Stimulated activated naive CD8-positive, alpha-beta T cell treated with anti-CD3 and anti-CD28 coated beads, Interleukin-15, Interleukin-2, amounts not matched to agents 100 ng/mL and 50 ng/mL, for 24 hours (primary cell): ENCODE data around the gene IGSF6.
"Not testable (repeated sequence)": the region's sequence is repeated elsewhere in the genome, so short reads cannot be mapped to it uniquely, and the experiment has no call there.

Experiments
- H3K27ac Mint-ChIP-seq: one replicate; pipeline ENCODE4 v1.8.0; 2021; ENCODE audit warnings: mild to moderate bottlenecking, mixed read lengths
- H3K27me3 Mint-ChIP-seq: one replicate; pipeline ENCODE4 v1.8.0; 2021; ENCODE audit warnings: mixed read lengths
- H3K36me3 Mint-ChIP-seq: one replicate; pipeline ENCODE4 v1.8.0; 2021; ENCODE audit warnings: low read depth, mixed read lengths
- H3K4me1 Mint-ChIP-seq: one replicate; pipeline ENCODE4 v1.8.0; 2021; ENCODE audit warnings: low read depth, mixed read lengths
- H3K4me3 Mint-ChIP-seq: one replicate; pipeline ENCODE4 v1.8.0; 2021; ENCODE audit warnings: mild to moderate bottlenecking, mixed read lengths
- H3K9me3 Mint-ChIP-seq: one replicate; pipeline ENCODE4 v1.8.0; 2021; ENCODE audit warnings: mixed read lengths

The IGSF6 gene, protein sequence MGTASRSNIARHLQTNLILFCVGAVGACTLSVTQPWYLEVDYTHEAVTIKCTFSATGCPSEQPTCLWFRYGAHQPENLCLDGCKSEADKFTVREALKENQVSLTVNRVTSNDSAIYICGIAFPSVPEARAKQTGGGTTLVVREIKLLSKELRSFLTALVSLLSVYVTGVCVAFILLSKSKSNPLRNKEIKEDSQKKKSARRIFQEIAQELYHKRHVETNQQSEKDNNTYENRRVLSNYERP

DNA sequence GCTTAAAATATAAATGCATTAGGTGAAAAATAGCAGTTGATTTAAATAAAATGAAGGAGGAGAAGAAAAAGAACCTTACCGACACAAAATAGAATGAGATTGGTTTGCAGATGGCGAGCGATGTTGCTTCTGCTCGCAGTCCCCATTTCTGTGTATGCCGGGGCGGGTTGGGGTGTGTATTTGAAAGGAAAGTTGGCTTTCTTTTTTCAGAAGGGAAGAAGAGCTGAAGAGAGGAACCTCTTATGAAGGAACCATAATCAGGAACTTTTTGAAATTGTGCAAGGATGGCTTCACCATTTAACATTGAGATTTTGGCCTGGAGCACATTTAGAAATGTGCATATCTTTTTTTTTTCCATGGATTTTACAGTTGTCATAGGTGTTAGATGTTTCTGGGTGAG lies at the start of gene IGSF6:
IGSF6 (minus strand) TSS at position 156 of the 400 bp plus-strand sequence; CDS start at position 146, 10 bp downstream.
- Mint-ChIP-seq H3K27ac (no peak within 1 kb of the TSS), H3K36me3 (peaks cover 26% of the 10 kb centered on the region), H3K4me1 (peaks cover 60% of the 10 kb centered on the region), H3K9me3 (no peaks in the 10 kb centered on the region), H3K27me3 (no peaks in the 10 kb centered on the region), H3K4me3 (no peak within 1 kb of the TSS)

DNA sequence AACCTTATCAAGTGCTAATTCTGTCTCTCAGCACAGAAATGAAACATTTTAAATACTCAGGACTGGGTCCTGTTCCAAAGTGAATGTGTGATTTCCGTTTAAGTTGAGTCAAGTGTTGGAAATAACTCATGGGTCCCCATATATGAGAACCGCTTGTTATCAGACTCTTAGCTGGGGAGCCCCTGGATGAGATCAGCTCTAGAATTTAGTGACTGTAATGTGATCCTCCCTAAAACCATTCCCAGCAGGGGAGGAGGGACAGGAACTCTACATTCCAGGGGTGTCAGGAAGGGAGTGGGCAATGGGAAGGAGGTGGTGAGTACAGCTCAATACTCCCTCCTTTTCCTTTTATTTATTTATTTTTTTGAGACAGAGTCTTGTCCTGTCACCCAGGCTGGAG lies 48.9 kb upstream of the IGSF6 start:
- Mint-ChIP-seq H3K4me3 (no peak overlapping the region), H3K9me3 (no peaks in the 10 kb centered on the region), H3K27ac (no peak overlapping the region), H3K4me1 (peaks cover 8% of the 10 kb centered on the region), H3K27me3 (no peaks in the 10 kb centered on the region), H3K36me3 (no peaks in the 10 kb centered on the region)

GRCh38 chr16:21698169-21699032 lies 46.0 kb upstream of the IGSF6 start:
- H3K36me3 Mint-ChIP-seq, result no peaks in the 10 kb centered on the region
- no peak overlapping the region for H3K4me3 Mint-ChIP-seq
- no peaks in the 10 kb centered on the region for H3K9me3 Mint-ChIP-seq
- H3K27ac Mint-ChIP-seq, result no peak overlapping the region
- peaks cover 3% of the 10 kb centered on the region for H3K4me1 Mint-ChIP-seq
- no peaks in the 10 kb centered on the region for H3K27me3 Mint-ChIP-seq

- Mint-ChIP-seq H3K27me3 (no peaks in the 10 kb centered on the region), H3K36me3 (no peaks in the 10 kb centered on the region), H3K4me3 (no peak overlapping the region), H3K4me1 (no peaks in the 10 kb centered on the region), H3K9me3 (no peaks in the 10 kb centered on the region), H3K27ac (no peak overlapping the region)
Observed at GRCh38 chr16:21697032-21697431, 44.6 kb upstream of the IGSF6 start.

GRCh38 chr16:21694609-21695008 lies 42.2 kb upstream of the IGSF6 start:
- Mint-ChIP-seq H3K27me3 (no peaks in the 10 kb centered on the region), H3K36me3 (no peaks in the 10 kb centered on the region), H3K27ac (no peak overlapping the region)

DNA sequence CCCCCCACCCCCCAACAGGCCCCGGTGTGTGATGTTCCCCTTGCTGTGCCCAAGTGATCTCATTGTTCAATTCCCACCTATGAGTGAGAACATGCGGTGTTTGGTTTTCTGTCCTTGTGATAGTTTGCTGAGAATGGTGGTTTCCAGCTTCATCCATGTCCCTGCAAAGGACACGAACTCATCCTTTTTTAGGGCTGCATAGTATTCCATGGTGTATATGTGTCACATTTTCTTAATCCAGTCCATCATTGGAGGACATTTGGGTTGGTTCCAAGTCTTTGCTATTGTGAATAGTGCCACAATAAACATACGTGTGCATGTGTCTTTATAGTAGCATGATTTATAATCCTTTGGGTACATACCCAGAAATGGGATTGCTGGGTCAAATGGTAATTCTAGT lies 38.6 kb upstream of the IGSF6 start:
- H3K4me3 Mint-ChIP-seq, H3K4me1 Mint-ChIP-seq, H3K36me3 Mint-ChIP-seq, H3K9me3 Mint-ChIP-seq, H3K27me3 Mint-ChIP-seq, H3K27ac Mint-ChIP-seq: not testable (repeated sequence)

More at GRCh38 chr16:21694609-21695008, 42.2 kb upstream of the IGSF6 start:
- peaks cover 3% of the 10 kb centered on the region for H3K9me3 Mint-ChIP-seq
- no peaks in the 10 kb centered on the region for H3K4me1 Mint-ChIP-seq
- H3K4me3 Mint-ChIP-seq, result no peak overlapping the region

DNA sequence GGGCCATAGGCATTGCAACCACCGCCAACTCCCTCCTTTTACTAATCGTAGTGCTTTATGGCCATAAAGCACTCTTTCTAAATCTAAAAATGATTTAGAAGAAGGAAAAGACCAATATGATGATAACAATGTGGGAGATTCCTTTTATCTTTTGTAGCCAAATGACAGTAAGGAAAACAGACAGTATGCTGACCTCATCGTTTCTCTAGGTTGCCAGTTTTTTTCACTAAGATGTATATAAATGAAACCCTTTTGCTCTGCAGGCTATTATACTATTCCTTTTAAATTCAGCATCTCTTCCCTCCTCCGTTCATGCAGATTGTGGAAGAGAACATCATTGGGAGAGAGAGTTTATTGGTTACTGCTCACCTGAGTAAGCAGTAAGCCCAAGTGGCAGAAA lies 36.7 kb upstream of the IGSF6 start:
- Mint-ChIP-seq H3K4me3 (no peak overlapping the region), H3K9me3 (peaks cover 3% of the 10 kb centered on the region), H3K4me1 (no peaks in the 10 kb centered on the region), H3K27ac (no peak overlapping the region), H3K27me3 (no peaks in the 10 kb centered on the region), H3K36me3 (no peaks in the 10 kb centered on the region)

DNA sequence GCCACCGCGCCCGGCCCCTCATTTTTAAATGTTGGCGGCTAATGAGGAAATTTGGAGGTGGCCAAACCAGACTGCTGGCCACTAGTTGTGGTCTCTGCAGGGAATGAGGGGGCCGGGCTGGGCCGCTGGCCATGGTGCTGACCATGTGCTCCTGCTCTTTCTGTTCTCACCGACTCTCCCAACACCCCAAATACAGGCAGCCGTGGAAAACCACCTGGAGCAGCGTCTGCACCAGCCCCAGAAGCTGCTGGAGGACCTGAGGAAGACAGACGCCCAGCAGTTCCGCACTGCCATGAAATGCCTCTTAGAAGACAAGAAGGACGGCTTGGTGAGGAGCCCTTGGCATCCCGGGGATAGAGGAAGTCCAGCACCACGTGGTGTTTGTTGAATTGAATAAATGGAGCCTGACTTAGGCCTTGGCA lies 32.6 kb upstream of the IGSF6 start:
- Mint-ChIP-seq H3K36me3 (no peaks in the 10 kb centered on the region), H3K4me3 (no peak overlapping the region), H3K4me1 (no peaks in the 10 kb centered on the region), H3K27me3 (peaks cover 4% of the 10 kb centered on the region), H3K9me3 (no peaks in the 10 kb centered on the region), H3K27ac (no peak overlapping the region)

GRCh38 chr16:21684199-21684598 lies 31.8 kb upstream of the IGSF6 start:
- Mint-ChIP-seq H3K9me3 (no peaks in the 10 kb centered on the region), H3K4me3 (no peak overlapping the region), H3K4me1 (no peaks in the 10 kb centered on the region), H3K27ac (no peak overlapping the region), H3K27me3 (peaks cover 4% of the 10 kb centered on the region), H3K36me3 (no peaks in the 10 kb centered on the region)

DNA sequence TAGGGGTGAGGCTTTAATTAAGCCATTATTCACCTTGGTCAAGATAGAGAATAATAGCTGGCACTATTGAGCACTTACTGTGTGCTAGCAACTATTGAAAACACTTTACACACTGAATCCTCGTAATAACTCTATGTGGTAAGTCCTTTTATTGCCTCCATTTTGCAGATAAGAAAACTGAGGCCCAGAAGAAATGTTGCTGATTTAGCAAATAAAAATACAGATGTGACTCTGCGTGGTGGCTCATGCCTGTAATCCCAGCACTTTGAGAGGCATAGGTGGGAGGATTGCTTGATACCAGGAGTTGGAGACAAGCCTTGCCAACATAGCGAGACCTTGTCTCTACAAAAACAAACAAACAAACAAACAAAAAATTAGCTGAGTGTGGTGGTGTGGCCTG lies 30.8 kb upstream of the IGSF6 start:
- no peaks in the 10 kb centered on the region for H3K36me3 Mint-ChIP-seq
- H3K27me3 Mint-ChIP-seq, result peaks cover 8% of the 10 kb centered on the region
- H3K4me3 Mint-ChIP-seq, result no peak overlapping the region
- no peaks in the 10 kb centered on the region for H3K4me1 Mint-ChIP-seq
- H3K27ac Mint-ChIP-seq, result no peak overlapping the region
- H3K9me3 Mint-ChIP-seq, result no peaks in the 10 kb centered on the region

DNA sequence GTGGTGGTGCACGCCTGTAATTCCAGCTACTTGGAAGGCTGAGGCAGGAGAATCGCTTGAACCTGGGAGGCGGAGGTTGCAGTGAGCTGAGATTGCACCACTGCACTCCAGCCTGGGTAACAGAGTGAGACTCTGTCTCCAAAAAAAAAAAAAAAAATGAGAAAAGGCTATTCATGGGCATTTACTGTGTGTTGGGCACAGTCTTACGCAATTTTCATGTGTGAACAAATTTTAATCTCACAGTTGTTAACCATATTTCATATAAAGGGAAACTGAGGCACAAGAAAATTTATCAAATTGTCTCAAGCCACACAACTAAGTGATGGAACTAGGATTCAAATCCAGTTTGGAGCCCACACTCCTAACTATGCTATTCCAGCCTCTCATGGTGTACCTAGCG lies 28.3 kb upstream of the IGSF6 start:
- not testable (repeated sequence) for H3K9me3 Mint-ChIP-seq, H3K4me3 Mint-ChIP-seq, H3K27ac Mint-ChIP-seq, H3K36me3 Mint-ChIP-seq, H3K4me1 Mint-ChIP-seq
- H3K27me3 Mint-ChIP-seq, result peaks cover 12% of the 10 kb centered on the region

GRCh38 chr16:21674456-21674855 lies 22.0 kb upstream of the IGSF6 start:
- H3K27me3 Mint-ChIP-seq, H3K4me3 Mint-ChIP-seq, H3K9me3 Mint-ChIP-seq, H3K27ac Mint-ChIP-seq, H3K36me3 Mint-ChIP-seq, H3K4me1 Mint-ChIP-seq: not testable (repeated sequence)

DNA sequence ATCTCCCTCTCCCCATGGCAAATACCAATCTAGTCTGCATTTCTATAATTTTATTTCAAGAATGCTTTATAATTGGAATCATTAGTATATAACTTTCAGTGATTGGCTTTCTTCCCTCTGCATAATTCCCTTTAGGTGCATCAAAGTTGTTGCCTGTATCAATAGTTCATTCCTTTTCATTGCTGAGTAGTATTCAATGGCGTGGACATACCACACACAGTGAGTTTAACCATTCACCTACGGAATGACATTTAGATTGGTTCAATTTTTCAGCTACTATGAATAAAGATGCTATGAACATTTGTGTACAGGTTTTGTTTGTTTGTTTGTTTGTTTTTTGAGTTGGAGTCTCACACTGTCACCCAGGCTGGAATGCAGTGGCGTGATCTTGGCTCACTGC lies 21.1 kb upstream of the IGSF6 start:
- no peak overlapping the region for H3K27ac Mint-ChIP-seq
- no peaks in the 10 kb centered on the region for H3K4me1 Mint-ChIP-seq
- no peaks in the 10 kb centered on the region for H3K9me3 Mint-ChIP-seq
- H3K36me3 Mint-ChIP-seq, result no peaks in the 10 kb centered on the region
- no peak overlapping the region for H3K4me3 Mint-ChIP-seq
- peaks cover 4% of the 10 kb centered on the region for H3K27me3 Mint-ChIP-seq

DNA sequence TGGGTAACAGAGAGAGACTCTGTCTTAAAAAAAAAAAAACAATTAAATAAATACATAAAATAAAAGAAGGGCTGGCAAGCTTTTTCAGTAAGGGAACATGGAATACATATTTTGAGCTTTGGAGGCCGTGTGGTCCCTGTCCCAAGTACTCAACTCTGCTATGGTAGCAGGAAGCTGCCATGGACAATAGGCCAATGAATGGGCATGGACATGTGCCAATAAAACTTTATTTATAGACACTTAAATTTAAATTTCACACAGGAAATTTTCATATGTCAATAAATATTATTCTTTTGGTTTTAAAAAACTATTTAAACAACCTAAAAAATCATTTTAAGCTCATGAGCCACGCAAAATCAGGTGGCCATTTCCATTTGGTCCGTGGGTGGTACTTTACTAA lies 15.2 kb upstream of the IGSF6 start:
- Mint-ChIP-seq H3K4me1 (peaks cover 8% of the 10 kb centered on the region), H3K27ac (no peak overlapping the region), H3K4me3 (no peak overlapping the region), H3K9me3 (no peaks in the 10 kb centered on the region), H3K36me3 (no peaks in the 10 kb centered on the region), H3K27me3 (peaks cover 3% of the 10 kb centered on the region)

DNA sequence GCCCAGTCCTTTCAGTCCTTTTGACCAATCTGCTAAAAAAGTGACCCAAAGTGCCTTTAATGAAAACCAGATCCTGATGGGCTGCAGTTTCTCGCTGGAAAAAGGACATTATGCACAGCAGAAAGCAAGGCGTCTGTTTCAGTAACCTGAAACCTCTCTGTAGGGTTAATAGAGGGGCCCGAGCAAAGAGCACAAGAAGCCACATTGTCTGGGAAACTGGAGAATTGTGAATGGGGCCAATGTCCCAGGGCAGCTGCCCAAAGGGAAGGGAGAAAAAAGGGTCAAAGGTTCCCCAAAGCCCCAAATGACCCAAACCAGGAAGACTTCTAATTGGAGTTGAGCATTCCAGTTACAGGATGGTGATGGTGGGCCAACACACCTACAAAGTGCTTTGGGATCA lies 14.4 kb upstream of the IGSF6 start:
- H3K4me3 Mint-ChIP-seq, result no peak overlapping the region
- no peaks in the 10 kb centered on the region for H3K36me3 Mint-ChIP-seq
- H3K9me3 Mint-ChIP-seq, result no peaks in the 10 kb centered on the region
- peaks cover 3% of the 10 kb centered on the region for H3K27me3 Mint-ChIP-seq
- H3K4me1 Mint-ChIP-seq, result peaks cover 12% of the 10 kb centered on the region
- no peak overlapping the region for H3K27ac Mint-ChIP-seq
